ENCODE data around the gene DTX3. TPM values are rescaled to one million over a fixed set of nuclear protein-coding genes. Genes with fewer than 3 reads are reported as not detected.

Gene DTX3
- total and polyA plus RNA-seq, 2 experiments from 2014 or later: 22.8 to 46.6 TPM

DNA sequence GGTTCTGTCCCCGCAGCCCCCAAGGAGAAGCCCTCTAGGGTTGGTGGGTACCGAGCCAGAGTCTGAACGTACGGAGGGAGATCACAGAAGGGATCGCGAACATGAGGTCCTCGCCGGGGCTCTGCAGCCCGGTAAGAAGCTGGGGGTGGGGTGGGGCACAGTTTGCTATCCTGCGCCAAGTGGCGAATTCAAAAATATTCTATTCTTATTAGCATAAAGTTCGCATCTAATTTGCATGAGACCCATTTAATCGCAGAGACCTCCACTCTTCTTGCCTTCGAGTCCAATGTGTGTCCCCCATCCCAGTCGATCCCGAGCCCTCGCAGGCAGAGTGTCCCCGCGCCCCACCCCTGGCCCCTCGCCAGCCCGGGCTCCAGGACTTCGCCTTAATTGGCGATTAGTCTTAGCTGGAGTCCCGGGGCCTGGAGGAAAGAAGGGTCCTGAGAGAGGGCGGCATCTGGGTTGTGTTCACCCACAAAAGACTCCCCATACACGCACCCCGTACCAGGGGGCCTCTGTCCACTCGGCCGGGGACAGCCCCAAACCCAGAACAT, 6.0 kb downstream of the DTX3 start:
- peaks cover 7% of the 10 kb centered on the region for H3K79me2 ChIP-seq (replicated peaks; ENCODE audit: insufficient read depth)
- H2AFZ ChIP-seq: peak overlapping the region; percentile 97
- H3K36me3 Mint-ChIP-seq (ENCODE audit: low read depth): peaks cover 27% of the 10 kb centered on the region
- peak; percentile 51 for DNase-seq (ENCODE audit: low spot score)
- peak; percentile 15 for ATAC-seq
- peaks cover 33% of the 10 kb centered on the region for H3K4me1 ChIP-seq (ENCODE audit: insufficient read depth)
- no peaks in the 10 kb centered on the region for H3K9me2 ChIP-seq (ENCODE audit: insufficient read depth)
- no peaks in the 10 kb centered on the region for H3K9me3 Mint-ChIP-seq
- H3K27ac Mint-ChIP-seq: no peak overlapping the region
- no peak overlapping the region for H3K27ac ChIP-seq (ENCODE audit: low read depth)
- H4K20me1 ChIP-seq (replicated peaks; ENCODE audit: insufficient read depth): no peaks in the 10 kb centered on the region; the same call in 1 of the 2 replicates
- peaks cover 64% of the 10 kb centered on the region for H3K27me3 ChIP-seq (ENCODE audit: insufficient read depth)
- H3K4me2 ChIP-seq: peak overlapping the region; percentile 97
- peaks cover 6% of the 10 kb centered on the region; the same call in 1 of the 2 replicates for H3F3A ChIP-seq (replicated peaks; ENCODE audit: low read depth)
- H3K4me3 Mint-ChIP-seq: peak overlapping the region; percentile 88
- TF ChIP-seq ZNF114 (CRISPR knock-in tag; IDR thresholded peaks at IDR 0.05) (no peak), EZH2 (IDR thresholded peaks at IDR 0.05; ENCODE audit: low read depth, unreplicated experiment) (no peak), EZH2phosphoT487 (IDR thresholded peaks at IDR 0.05; ENCODE audit: unreplicated experiment) (no peak), ZNF331 (CRISPR knock-in tag; IDR thresholded peaks at IDR 0.05; ENCODE audit: low read depth) (no peak), CREB1 (CRISPR knock-in tag; IDR thresholded peaks at IDR 0.05; ENCODE audit: low read depth) (no peak), POLR2AphosphoS5 (IDR thresholded peaks at IDR 0.05; ENCODE audit: low read depth) (no peak; the same call in 1 of the 2 replicates), NANOG (IDR thresholded peaks at IDR 0.05; ENCODE audit: borderline replicate concordance) (no peak), STAT1 (IDR thresholded peaks at IDR 0.05; ENCODE audit: unreplicated experiment) (no peak), JUNB (IDR thresholded peaks at IDR 0.05; ENCODE audit: unreplicated experiment) (no peak)
- TF ChIP-seq, protein P1, sequence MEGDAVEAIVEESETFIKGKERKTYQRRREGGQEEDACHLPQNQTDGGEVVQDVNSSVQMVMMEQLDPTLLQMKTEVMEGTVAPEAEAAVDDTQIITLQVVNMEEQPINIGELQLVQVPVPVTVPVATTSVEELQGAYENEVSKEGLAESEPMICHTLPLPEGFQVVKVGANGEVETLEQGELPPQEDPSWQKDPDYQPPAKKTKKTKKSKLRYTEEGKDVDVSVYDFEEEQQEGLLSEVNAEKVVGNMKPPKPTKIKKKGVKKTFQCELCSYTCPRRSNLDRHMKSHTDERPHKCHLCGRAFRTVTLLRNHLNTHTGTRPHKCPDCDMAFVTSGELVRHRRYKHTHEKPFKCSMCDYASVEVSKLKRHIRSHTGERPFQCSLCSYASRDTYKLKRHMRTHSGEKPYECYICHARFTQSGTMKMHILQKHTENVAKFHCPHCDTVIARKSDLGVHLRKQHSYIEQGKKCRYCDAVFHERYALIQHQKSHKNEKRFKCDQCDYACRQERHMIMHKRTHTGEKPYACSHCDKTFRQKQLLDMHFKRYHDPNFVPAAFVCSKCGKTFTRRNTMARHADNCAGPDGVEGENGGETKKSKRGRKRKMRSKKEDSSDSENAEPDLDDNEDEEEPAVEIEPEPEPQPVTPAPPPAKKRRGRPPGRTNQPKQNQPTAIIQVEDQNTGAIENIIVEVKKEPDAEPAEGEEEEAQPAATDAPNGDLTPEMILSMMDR (conservative IDR thresholded peaks at IDR 0.05; ENCODE audit: low read depth in 2 of 2): no peak
- TF ChIP-seq, protein P2, sequence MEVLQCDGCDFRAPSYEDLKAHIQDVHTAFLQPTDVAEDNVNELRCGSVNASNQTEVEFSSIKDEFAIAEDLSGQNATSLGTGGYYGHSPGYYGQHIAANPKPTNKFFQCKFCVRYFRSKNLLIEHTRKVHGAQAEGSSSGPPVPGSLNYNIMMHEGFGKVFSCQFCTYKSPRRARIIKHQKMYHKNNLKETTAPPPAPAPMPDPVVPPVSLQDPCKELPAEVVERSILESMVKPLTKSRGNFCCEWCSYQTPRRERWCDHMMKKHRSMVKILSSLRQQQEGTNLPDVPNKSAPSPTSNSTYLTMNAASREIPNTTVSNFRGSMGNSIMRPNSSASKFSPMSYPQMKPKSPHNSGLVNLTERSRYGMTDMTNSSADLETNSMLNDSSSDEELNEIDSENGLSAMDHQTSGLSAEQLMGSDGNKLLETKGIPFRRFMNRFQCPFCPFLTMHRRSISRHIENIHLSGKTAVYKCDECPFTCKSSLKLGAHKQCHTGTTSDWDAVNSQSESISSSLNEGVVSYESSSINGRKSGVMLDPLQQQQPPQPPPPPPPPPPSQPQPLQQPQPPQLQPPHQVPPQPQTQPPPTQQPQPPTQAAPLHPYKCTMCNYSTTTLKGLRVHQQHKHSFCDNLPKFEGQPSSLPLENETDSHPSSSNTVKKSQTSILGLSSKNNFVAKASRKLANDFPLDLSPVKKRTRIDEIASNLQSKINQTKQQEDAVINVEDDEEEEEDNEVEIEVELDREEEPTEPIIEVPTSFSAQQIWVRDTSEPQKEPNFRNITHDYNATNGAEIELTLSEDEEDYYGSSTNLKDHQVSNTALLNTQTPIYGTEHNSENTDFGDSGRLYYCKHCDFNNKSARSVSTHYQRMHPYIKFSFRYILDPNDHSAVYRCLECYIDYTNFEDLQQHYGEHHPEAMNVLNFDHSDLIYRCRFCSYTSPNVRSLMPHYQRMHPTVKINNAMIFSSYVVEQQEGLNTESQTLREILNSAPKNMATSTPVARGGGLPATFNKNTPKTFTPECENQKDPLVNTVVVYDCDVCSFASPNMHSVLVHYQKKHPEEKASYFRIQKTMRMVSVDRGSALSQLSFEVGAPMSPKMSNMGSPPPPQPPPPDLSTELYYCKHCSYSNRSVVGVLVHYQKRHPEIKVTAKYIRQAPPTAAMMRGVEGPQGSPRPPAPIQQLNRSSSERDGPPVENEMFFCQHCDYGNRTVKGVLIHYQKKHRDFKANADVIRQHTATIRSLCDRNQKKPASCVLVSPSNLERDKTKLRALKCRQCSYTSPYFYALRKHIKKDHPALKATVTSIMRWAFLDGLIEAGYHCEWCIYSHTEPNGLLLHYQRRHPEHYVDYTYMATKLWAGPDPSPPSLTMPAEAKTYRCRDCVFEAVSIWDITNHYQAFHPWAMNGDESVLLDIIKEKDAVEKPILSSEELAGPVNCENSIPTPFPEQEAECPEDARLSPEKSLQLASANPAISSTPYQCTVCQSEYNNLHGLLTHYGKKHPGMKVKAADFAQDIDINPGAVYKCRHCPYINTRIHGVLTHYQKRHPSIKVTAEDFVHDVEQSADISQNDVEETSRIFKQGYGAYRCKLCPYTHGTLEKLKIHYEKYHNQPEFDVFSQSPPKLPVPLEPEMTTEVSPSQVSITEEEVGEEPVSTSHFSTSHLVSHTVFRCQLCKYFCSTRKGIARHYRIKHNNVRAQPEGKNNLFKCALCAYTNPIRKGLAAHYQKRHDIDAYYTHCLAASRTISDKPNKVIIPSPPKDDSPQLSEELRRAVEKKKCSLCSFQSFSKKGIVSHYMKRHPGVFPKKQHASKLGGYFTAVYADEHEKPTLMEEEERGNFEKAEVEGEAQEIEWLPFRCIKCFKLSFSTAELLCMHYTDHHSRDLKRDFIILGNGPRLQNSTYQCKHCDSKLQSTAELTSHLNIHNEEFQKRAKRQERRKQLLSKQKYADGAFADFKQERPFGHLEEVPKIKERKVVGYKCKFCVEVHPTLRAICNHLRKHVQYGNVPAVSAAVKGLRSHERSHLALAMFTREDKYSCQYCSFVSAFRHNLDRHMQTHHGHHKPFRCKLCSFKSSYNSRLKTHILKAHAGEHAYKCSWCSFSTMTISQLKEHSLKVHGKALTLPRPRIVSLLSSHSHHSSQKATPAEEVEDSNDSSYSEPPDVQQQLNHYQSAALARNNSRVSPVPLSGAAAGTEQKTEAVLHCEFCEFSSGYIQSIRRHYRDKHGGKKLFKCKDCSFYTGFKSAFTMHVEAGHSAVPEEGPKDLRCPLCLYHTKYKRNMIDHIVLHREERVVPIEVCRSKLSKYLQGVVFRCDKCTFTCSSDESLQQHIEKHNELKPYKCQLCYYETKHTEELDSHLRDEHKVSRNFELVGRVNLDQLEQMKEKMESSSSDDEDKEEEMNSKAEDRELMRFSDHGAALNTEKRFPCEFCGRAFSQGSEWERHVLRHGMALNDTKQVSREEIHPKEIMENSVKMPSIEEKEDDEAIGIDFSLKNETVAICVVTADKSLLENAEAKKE (CRISPR knock-in tag; IDR thresholded peaks at IDR 0.05): no peak
- TF ChIP-seq, protein P3, sequence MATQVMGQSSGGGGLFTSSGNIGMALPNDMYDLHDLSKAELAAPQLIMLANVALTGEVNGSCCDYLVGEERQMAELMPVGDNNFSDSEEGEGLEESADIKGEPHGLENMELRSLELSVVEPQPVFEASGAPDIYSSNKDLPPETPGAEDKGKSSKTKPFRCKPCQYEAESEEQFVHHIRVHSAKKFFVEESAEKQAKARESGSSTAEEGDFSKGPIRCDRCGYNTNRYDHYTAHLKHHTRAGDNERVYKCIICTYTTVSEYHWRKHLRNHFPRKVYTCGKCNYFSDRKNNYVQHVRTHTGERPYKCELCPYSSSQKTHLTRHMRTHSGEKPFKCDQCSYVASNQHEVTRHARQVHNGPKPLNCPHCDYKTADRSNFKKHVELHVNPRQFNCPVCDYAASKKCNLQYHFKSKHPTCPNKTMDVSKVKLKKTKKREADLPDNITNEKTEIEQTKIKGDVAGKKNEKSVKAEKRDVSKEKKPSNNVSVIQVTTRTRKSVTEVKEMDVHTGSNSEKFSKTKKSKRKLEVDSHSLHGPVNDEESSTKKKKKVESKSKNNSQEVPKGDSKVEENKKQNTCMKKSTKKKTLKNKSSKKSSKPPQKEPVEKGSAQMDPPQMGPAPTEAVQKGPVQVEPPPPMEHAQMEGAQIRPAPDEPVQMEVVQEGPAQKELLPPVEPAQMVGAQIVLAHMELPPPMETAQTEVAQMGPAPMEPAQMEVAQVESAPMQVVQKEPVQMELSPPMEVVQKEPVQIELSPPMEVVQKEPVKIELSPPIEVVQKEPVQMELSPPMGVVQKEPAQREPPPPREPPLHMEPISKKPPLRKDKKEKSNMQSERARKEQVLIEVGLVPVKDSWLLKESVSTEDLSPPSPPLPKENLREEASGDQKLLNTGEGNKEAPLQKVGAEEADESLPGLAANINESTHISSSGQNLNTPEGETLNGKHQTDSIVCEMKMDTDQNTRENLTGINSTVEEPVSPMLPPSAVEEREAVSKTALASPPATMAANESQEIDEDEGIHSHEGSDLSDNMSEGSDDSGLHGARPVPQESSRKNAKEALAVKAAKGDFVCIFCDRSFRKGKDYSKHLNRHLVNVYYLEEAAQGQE (IDR thresholded peaks at IDR 0.05; ENCODE audit: unreplicated experiment): no peak
- TF ChIP-seq, protein P4, sequence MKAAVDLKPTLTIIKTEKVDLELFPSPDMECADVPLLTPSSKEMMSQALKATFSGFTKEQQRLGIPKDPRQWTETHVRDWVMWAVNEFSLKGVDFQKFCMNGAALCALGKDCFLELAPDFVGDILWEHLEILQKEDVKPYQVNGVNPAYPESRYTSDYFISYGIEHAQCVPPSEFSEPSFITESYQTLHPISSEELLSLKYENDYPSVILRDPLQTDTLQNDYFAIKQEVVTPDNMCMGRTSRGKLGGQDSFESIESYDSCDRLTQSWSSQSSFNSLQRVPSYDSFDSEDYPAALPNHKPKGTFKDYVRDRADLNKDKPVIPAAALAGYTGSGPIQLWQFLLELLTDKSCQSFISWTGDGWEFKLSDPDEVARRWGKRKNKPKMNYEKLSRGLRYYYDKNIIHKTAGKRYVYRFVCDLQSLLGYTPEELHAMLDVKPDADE (IDR thresholded peaks at IDR 0.05): no peak
- peaks cover 4% of the 10 kb centered on the region; the same call in 1 of the 2 replicates for H3K36me3 ChIP-seq (ENCODE audit: insufficient read depth)
- H3K27me3 Mint-ChIP-seq (ENCODE audit: insufficient read depth, low read depth, poor library complexity): peaks cover 58% of the 10 kb centered on the region
- peak overlapping the region; percentile 86 for H3K4me3 ChIP-seq
- H3K4me1 Mint-ChIP-seq: peaks cover 49% of the 10 kb centered on the region

All from GM23338 (cell line).